ENCODE data around the gene SH3TC1. TPM values are rescaled to one million over a fixed set of nuclear protein-coding genes. Genes with fewer than 3 reads are reported as not detected.

The SH3TC1 gene
- total and polyA plus RNA-seq, 4 donors: 6.5 to 34.6 (median 25.8) TPM

- no peaks in the 10 kb centered on the region for H3K27me3 ChIP-seq (ENCODE audit: control insufficient read depth in 4 of 4, insufficient read depth in 4 of 4, low read length in 3 of 4)
- H3K9me3 ChIP-seq (ENCODE audit: control insufficient read depth in 4 of 4, low read length in 3 of 4): no peaks in the 10 kb centered on the region
- no peak overlapping the region for H3K4me3 ChIP-seq (ENCODE audit: low read depth in 1 of 3, low read length in 3 of 3)
- no peak overlapping the region for H3K9ac ChIP-seq (ENCODE audit: low read depth in 1 of 2, low read length in 2 of 2)
- WGBS: 55% methylated on average over 3 of the region's 3 CpGs
- no peak for TF ChIP-seq GABPA (IDR thresholded peaks at IDR 0.05 in 1 of 2, conservative IDR thresholded peaks at IDR 0.05 in 1 of 2)
- no peak for TF ChIP-seq HNF4G (IDR thresholded peaks at IDR 0.05)
- TF ChIP-seq REST (IDR thresholded peaks at IDR 0.05): peak; percentile 96
- TF ChIP-seq TAF1 (conservative IDR thresholded peaks at IDR 0.05): no peak
- TF ChIP-seq RXRA (IDR thresholded peaks at IDR 0.05): no peak
- no peak for TF ChIP-seq EGR1 (IDR thresholded peaks at IDR 0.05; ENCODE audit: low read depth in 2 of 2)
- TF ChIP-seq CTCF (IDR thresholded peaks at IDR 0.05; ENCODE audit: low read depth, low read length, missing input control): no peak
- H3K27ac ChIP-seq (ENCODE audit: low read depth in 1 of 2, low read length in 2 of 2): no peak overlapping the region
- no peaks in the 10 kb centered on the region for H3K36me3 ChIP-seq (ENCODE audit: control insufficient read depth in 4 of 4, insufficient read depth in 3 of 4, low read depth in 1 of 4, low read length in 3 of 4)
- DNase-seq (ENCODE audit: low spot score): no peak
- H3K4me1 ChIP-seq (ENCODE audit: control insufficient read depth in 4 of 4, insufficient read depth in 4 of 4, low read length in 3 of 4): peaks cover 8 to 25% (median 17%) of the 10 kb centered on the region in 4 donors
These were observed 38.5 kb upstream of the SH3TC1 start for GRCh38 chr4:8160572-8160971.

GRCh38 chr4:8162625-8163024 lies 36.5 kb upstream of the SH3TC1 start:
- TF ChIP-seq HNF4A (conservative IDR thresholded peaks at IDR 0.05): no peak
- no peak for TF ChIP-seq NR2F2 (IDR thresholded peaks at IDR 0.05)
- TF ChIP-seq SP1 (IDR thresholded peaks at IDR 0.05): no peak
- no peak for TF ChIP-seq RAD21 (IDR thresholded peaks at IDR 0.05)
- TF ChIP-seq MAX (IDR thresholded peaks at IDR 0.05): no peak
- TF ChIP-seq CTCF (IDR thresholded peaks at IDR 0.05; ENCODE audit: low read depth, low read length, missing input control): no peak
- no peak for TF ChIP-seq RXRA (IDR thresholded peaks at IDR 0.05)
- TF ChIP-seq YY1 (IDR thresholded peaks at IDR 0.05): no peak

More at GRCh38 chr4:8162625-8163024, 36.5 kb upstream of the SH3TC1 start:
- Histone ChIP-seq H3K4me1 (ENCODE audit: control insufficient read depth in 4 of 4, insufficient read depth in 4 of 4, low read length in 3 of 4) (peaks cover 8 to 24% (median 17%) of the 10 kb centered on the region in 4 donors), H3K9me3 (ENCODE audit: control insufficient read depth in 4 of 4, low read length in 3 of 4) (no peaks in the 10 kb centered on the region), H3K36me3 (ENCODE audit: control insufficient read depth in 4 of 4, insufficient read depth in 3 of 4, low read depth in 1 of 4, low read length in 3 of 4) (no peaks in the 10 kb centered on the region), H3K27me3 (ENCODE audit: control insufficient read depth in 4 of 4, insufficient read depth in 4 of 4, low read length in 3 of 4) (no peaks in the 10 kb centered on the region), H3K4me3 (ENCODE audit: low read depth in 1 of 3, low read length in 3 of 3) (no peak overlapping the region), H3K9ac (ENCODE audit: low read depth in 1 of 2, low read length in 2 of 2) (no peak overlapping the region), H3K27ac (ENCODE audit: low read depth in 1 of 2, low read length in 2 of 2) (no peak overlapping the region)
- no peak for DNase-seq (ENCODE audit: low spot score)
- 92% methylated on average over 8 of the region's 8 CpGs for WGBS
